IMR-90 (cell line): Measurements from ENCODE around the gene KMT5C. TPM values are rescaled to one million over a fixed set of nuclear protein-coding genes. Genes with fewer than 3 reads are reported as not detected.

Experiments
- CHD1 ChIP-seq: IDR thresholded peaks from 2 replicates; pipeline ENCODE4 v1.6.1; 2012; ENCODE audit warnings: low read depth, low read length, improper control_type of control experiment
- ELK1 ChIP-seq: fragments of 150-350 bp; IDR thresholded peaks from 2 replicates; pipeline ENCODE4 v1.6.1; 2016; ENCODE audit warnings: low read depth, mild to moderate bottlenecking, low read length, moderate library complexity, borderline replicate concordance
- RFX5 ChIP-seq: IDR thresholded peaks from 2 replicates; pipeline ENCODE4 v1.8.0; 2012; ENCODE audit warnings: low read depth, mild to moderate bottlenecking, low read length, moderate library complexity
- polyA plus RNA-seq, 3 experiments: library from polyadenylated mRNA; depleted of rRNA; stranded (reverse); fragments of >200 nt; gene quantifications; 2 replicates each; pipeline ENCODE4 v1.2.3, GENCODE V29; 2012; ENCODE audit warnings: low replicate concordance in 1 of 3
- total RNA-seq: library from RNA; depleted of rRNA; stranded (reverse); fragments of >200 nt; gene quantifications from 2 replicates; pipeline ENCODE4 v1.2.3, GENCODE V29; 2012

Gene KMT5C
- total and polyA plus RNA-seq, 2 of the 4 experiments (the other 2 are of a cell fraction), result 1.8 to 5.9 TPM

GRCh38 chr19:55383279-55384130 is 43.8 kb downstream of the KMT5C start (continued):
- TF ChIP-seq ELK1 (no peak), RFX5 (no peak), CHD1 (no peak)
